HEK293 (cell line): ENCODE data around the gene UST.

Experiments
- ZNF324 ChIP-seq: fragments of 450-650 bp; formaldehyde crosslinking; IDR thresholded peaks from 2 replicates; pipeline ENCODE4 v1.5.1; 2016; ENCODE audit warnings: missing biosample characterization, missing genetic modification characterization
- ZNF664 ChIP-seq: fragments of 450-650 bp; formaldehyde crosslinking; IDR thresholded peaks from 2 replicates; pipeline ENCODE4 v1.5.1; 2016; ENCODE audit warnings: missing biosample characterization, missing genetic modification characterization
- ZXDB ChIP-seq: fragments of 450-650 bp; formaldehyde crosslinking; IDR thresholded peaks from 2 replicates; pipeline ENCODE4 v1.5.1; 2016; ENCODE audit warnings: missing biosample characterization, missing genetic modification characterization
- TF ChIP-seq, protein P1 (sequence below): fragments of 450-650 bp; formaldehyde crosslinking; IDR thresholded peaks from 2 replicates; pipeline ENCODE4 v1.5.1; 2016; ENCODE audit warnings: missing biosample characterization, missing genetic modification characterization
- TF ChIP-seq, protein P2 (sequence below): fragments of 450-650 bp; formaldehyde crosslinking; IDR thresholded peaks from 2 replicates; pipeline ENCODE4 v1.5.1; 2016; ENCODE audit warnings: missing biosample characterization, missing genetic modification characterization

DNA sequence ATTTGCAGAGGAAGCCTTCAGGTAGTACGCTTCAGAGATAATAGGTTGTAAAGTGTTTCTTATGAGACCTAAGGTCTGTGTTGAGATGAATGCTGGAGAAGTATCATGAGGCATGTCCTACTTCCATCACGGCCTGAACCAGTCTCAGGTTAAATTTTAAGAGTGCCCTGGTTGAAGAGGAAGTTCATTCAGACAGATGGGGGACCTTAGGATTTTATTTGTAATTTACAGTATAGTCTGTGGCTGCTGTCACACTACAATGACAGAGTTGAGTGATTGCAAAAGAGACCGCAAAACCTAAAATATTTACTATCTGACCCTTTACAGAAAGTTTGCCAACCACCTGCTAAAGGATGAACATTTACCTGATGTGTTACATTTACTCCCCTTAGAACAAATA, 70.9 kb downstream of the UST start:
- TF ChIP-seq, protein P1, sequence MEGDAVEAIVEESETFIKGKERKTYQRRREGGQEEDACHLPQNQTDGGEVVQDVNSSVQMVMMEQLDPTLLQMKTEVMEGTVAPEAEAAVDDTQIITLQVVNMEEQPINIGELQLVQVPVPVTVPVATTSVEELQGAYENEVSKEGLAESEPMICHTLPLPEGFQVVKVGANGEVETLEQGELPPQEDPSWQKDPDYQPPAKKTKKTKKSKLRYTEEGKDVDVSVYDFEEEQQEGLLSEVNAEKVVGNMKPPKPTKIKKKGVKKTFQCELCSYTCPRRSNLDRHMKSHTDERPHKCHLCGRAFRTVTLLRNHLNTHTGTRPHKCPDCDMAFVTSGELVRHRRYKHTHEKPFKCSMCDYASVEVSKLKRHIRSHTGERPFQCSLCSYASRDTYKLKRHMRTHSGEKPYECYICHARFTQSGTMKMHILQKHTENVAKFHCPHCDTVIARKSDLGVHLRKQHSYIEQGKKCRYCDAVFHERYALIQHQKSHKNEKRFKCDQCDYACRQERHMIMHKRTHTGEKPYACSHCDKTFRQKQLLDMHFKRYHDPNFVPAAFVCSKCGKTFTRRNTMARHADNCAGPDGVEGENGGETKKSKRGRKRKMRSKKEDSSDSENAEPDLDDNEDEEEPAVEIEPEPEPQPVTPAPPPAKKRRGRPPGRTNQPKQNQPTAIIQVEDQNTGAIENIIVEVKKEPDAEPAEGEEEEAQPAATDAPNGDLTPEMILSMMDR, result no peak
- TF ChIP-seq ZNF664 (no peak), ZXDB (tag by site-specific recombination) (no peak), ZNF324 (tag by site-specific recombination) (no peak)
- TF ChIP-seq, protein P2, sequence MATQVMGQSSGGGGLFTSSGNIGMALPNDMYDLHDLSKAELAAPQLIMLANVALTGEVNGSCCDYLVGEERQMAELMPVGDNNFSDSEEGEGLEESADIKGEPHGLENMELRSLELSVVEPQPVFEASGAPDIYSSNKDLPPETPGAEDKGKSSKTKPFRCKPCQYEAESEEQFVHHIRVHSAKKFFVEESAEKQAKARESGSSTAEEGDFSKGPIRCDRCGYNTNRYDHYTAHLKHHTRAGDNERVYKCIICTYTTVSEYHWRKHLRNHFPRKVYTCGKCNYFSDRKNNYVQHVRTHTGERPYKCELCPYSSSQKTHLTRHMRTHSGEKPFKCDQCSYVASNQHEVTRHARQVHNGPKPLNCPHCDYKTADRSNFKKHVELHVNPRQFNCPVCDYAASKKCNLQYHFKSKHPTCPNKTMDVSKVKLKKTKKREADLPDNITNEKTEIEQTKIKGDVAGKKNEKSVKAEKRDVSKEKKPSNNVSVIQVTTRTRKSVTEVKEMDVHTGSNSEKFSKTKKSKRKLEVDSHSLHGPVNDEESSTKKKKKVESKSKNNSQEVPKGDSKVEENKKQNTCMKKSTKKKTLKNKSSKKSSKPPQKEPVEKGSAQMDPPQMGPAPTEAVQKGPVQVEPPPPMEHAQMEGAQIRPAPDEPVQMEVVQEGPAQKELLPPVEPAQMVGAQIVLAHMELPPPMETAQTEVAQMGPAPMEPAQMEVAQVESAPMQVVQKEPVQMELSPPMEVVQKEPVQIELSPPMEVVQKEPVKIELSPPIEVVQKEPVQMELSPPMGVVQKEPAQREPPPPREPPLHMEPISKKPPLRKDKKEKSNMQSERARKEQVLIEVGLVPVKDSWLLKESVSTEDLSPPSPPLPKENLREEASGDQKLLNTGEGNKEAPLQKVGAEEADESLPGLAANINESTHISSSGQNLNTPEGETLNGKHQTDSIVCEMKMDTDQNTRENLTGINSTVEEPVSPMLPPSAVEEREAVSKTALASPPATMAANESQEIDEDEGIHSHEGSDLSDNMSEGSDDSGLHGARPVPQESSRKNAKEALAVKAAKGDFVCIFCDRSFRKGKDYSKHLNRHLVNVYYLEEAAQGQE (tag by site-specific recombination), result no peak
